Measurements from ENCODE around the gene CFAP54.

DNA sequence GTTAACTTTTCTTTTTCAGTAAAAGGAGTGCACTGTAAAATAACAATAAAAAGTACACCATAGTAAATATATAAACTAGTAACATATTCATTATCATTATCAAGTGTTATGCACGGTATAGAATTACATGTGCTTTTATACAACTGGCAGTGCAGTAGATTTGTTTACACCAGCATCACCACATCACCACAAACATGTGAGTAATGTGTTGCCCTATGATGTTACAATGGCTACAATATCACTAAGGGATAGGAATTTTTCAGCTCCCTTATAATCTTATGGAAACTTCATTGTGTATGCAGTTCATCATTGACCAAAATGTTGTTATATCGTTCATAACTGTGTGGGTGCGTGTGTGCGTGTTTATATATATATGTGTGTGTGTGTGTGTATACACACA lies 394.2 kb downstream of the CFAP54 start:
- TF ChIP-seq CTCF (IDR thresholded peaks at IDR 0.05) (no peak), HOXA7 (CRISPR knock-in tag; IDR thresholded peaks at IDR 0.05) (no peak)
- TF ChIP-seq, protein P1, sequence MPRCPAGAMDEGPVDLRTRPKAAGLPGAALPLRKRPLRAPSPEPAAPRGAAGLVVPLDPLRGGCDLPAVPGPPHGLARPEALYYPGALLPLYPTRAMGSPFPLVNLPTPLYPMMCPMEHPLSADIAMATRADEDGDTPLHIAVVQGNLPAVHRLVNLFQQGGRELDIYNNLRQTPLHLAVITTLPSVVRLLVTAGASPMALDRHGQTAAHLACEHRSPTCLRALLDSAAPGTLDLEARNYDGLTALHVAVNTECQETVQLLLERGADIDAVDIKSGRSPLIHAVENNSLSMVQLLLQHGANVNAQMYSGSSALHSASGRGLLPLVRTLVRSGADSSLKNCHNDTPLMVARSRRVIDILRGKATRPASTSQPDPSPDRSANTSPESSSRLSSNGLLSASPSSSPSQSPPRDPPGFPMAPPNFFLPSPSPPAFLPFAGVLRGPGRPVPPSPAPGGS (IDR thresholded peaks at IDR 0.05) = no peak
